Thyroid gland (tissue), 4 donors: ENCODE results near the gene PSMC3. TPM values are rescaled to one million over a fixed set of nuclear protein-coding genes. Genes with fewer than 3 reads are reported as not detected.

Source experiments
- DNase-seq, 2 donors: peaks; one replicate each; pipeline ENCODE4 v3.0.0-alpha.2; 2019
- H3K27ac ChIP-seq, 3 donors: fragments of 200-600 bp; sonication (generic); 1 replicate in 2 of 3; 2 replicates in 1 of 3; pipeline ENCODE4 v1.5.1; 2016 to 2019; ENCODE audit warnings: mild to moderate bottlenecking in 1 of 3, moderate library complexity in 1 of 3
- H3K27me3 ChIP-seq: fragments of 200-600 bp; sonication (generic); one replicate; pipeline ENCODE4 v1.5.1; 2019
- H3K36me3 ChIP-seq, 2 donors: fragments of 200-600 bp; sonication (generic); one replicate each; pipeline ENCODE4 v1.5.1; 2016 to 2019
- H3K4me1 ChIP-seq, 2 donors: fragments of 200-600 bp; sonication (generic); one replicate each; pipeline ENCODE4 v1.5.1; 2017 to 2019
- H3K4me3 ChIP-seq, 3 donors: fragments of 200-600 bp; sonication (generic); replicated peaks in 1 of 3; 1 replicate in 2 of 3; 2 replicates in 1 of 3; pipeline ENCODE4 v1.5.1; 2016; ENCODE audit warnings: mild to moderate bottlenecking in 1 of 3
- H3K9me3 ChIP-seq: fragments of 200-600 bp; sonication (generic); one replicate; pipeline ENCODE4 v1.5.1; 2017
- CTCF ChIP-seq, 6 experiments: fragments of 200-600 bp in 3 of 6; fragments of 450-650 bp in 3 of 6; sonication (generic) in 3 of 6; IDR thresholded peaks; one replicate each; pipeline ENCODE4 v1.5.1; 2016 to 2019; ENCODE audit warnings: antibody characterized with exemption in 6 of 6, mild to moderate bottlenecking in 2 of 6, inconsistent platforms in 1 of 6, moderate library complexity in 1 of 6
- POLR2A ChIP-seq, 2 donors: fragments of 450-650 bp; IDR thresholded peaks; one replicate each; pipeline ENCODE4 v1.6.1; 2017; ENCODE audit warnings: antibody characterized with exemption in 2 of 2, mild to moderate bottlenecking in 2 of 2, moderate library complexity in 1 of 2
- WGBS, 2 donors: methylation state at CpG; one replicate each; pipeline ENCODE4 v1.1.5; 2017; 5-methylcytosine and 5-hydroxymethylcytosine counted together
- intact Hi-C: fragments of 100-400 bp; cut with DNase I; formaldehyde crosslinking; loops from one replicate; pipeline ENCODE4 v1.15.1; 2023
- total RNA-seq, 4 donors: library from RNA; depleted of rRNA; stranded (reverse); fragments of >200 nt; gene quantifications; one replicate each; pipeline ENCODE4 v1.2.3, GENCODE V29; 2016

Gene PSMC3
- total RNA-seq, 4 donors from 2014 or later: 92.7 to 240 (median 123) TPM

GRCh38 chr11:47467357-47467756 is 41.1 kb upstream of the PSMC3 start:
- DNase-seq: peak; percentile 34 to 57
- Histone ChIP-seq H3K27me3 (no peaks in the 10 kb centered on the region), H3K36me3 (peaks cover 18 to 20% of the 10 kb centered on the region in 2 donors), H3K4me1 (peaks cover 30 to 39% of the 10 kb centered on the region in 2 donors), H3K9me3 (no peaks in the 10 kb centered on the region), H3K27ac (peak overlapping the region; percentile 13 to 64 (median 56)), H3K4me3 (no peak overlapping the region)
- 62 to 71% methylated on average over 7 of the region's 7 CpGs for WGBS, 2 donors
- intact Hi-C loops: no loop called here
- TF ChIP-seq POLR2A (IDR thresholded peaks at IDR 0.05) (no peak), CTCF (IDR thresholded peaks at IDR 0.05) (no peak)

- Histone ChIP-seq H3K9me3 (no peaks in the 10 kb centered on the region), H3K36me3 (peaks cover 12 to 15% of the 10 kb centered on the region in 2 donors), H3K27ac (peak overlapping the region; percentile 13 to 64 (median 56)), H3K4me1 (peaks cover 32 to 42% of the 10 kb centered on the region in 2 donors), H3K4me3 (no peak overlapping the region), H3K27me3 (no peaks in the 10 kb centered on the region)
- TF ChIP-seq CTCF (IDR thresholded peaks at IDR 0.05) (no peak), POLR2A (IDR thresholded peaks at IDR 0.05) (no peak)
- WGBS, 2 donors: 23 to 31% methylated on average over 4 of the region's 4 CpGs
- intact Hi-C loops: no loop called here
- peak; percentile 41 to 57 for DNase-seq
Observed at GRCh38 chr11:47466701-47467250, 40.5 kb upstream of the PSMC3 start.

GRCh38 chr11:47466201-47466600 is 40.0 kb upstream of the PSMC3 start:
- intact Hi-C loops: no loop called here
- TF ChIP-seq POLR2A (IDR thresholded peaks at IDR 0.05): no peak
- TF ChIP-seq CTCF (IDR thresholded peaks at IDR 0.05): no peak
- no peaks in the 10 kb centered on the region for H3K27me3 ChIP-seq
- H3K36me3 ChIP-seq: peaks cover 7 to 9% of the 10 kb centered on the region in 2 donors
- H3K9me3 ChIP-seq: no peaks in the 10 kb centered on the region
- WGBS, 2 donors: 56 to 67% methylated on average over 5 of the region's 5 CpGs
- peak overlapping the region in 2 of 3 donors; percentile 56 to 64 for H3K27ac ChIP-seq
- no peak for DNase-seq
- H3K4me1 ChIP-seq: peaks cover 33 to 44% of the 10 kb centered on the region in 2 donors
- no peak overlapping the region for H3K4me3 ChIP-seq

GRCh38 chr11:47464483-47464882 is 38.2 kb upstream of the PSMC3 start:
- Histone ChIP-seq H3K4me1 (peaks cover 33 to 43% of the 10 kb centered on the region in 2 donors), H3K36me3 (no peaks in the 10 kb centered on the region), H3K9me3 (no peaks in the 10 kb centered on the region), H3K27ac (no peak overlapping the region), H3K4me3 (no peak overlapping the region), H3K27me3 (no peaks in the 10 kb centered on the region)
- WGBS, 2 donors: 84 to 87% methylated on average over 5 of the region's 5 CpGs
- intact Hi-C loops: no loop called here
- TF ChIP-seq CTCF (IDR thresholded peaks at IDR 0.05) (no peak), POLR2A (IDR thresholded peaks at IDR 0.05) (no peak)
- peak in 1 of 2 donors; percentile 22 for DNase-seq

GRCh38 chr11:47461876-47462275 is 35.6 kb upstream of the PSMC3 start:
- TF ChIP-seq POLR2A (IDR thresholded peaks at IDR 0.05) (no peak), CTCF (IDR thresholded peaks at IDR 0.05) (no peak)
- Histone ChIP-seq H3K4me1 (peaks cover 11 to 18% of the 10 kb centered on the region in 2 donors), H3K27me3 (no peaks in the 10 kb centered on the region), H3K27ac (peak overlapping the region in 1 of 3 donors; percentile 15), H3K9me3 (no peaks in the 10 kb centered on the region), H3K4me3 (no peak overlapping the region), H3K36me3 (no peaks in the 10 kb centered on the region)
- 75 to 81% methylated on average over 7 of the region's 7 CpGs for WGBS, 2 donors
- DNase-seq: peak in 1 of 2 donors; percentile 45
- intact Hi-C loops: no loop called here
